HL-60 (cell line): ENCODE data around the gene AK1.

Experiments used
- DNase-seq, 2 experiments: peaks; one replicate each; pipeline ENCODE4 v3.0.0-alpha.2; 2010 to 2020; ENCODE audit warnings: low read depth in 1 of 2, low spot score in 1 of 2
- H3K27ac ChIP-seq: fragments of 250-450 bp; sonication (Bioruptor Pico); replicated peaks from 2 replicates; pipeline ENCODE4 v1.5.1; 2020; ENCODE audit warnings: mild to moderate bottlenecking, moderate library complexity
- H3K27me3 ChIP-seq: fragments of 250-450 bp; sonication (Bioruptor Pico); 2 replicates; pipeline ENCODE4 v1.5.1; 2021; ENCODE audit warnings: mild to moderate bottlenecking, moderate library complexity; ENCODE audit not compliant: insufficient read depth, poor library complexity, severe bottlenecking
- H3K4me3 ChIP-seq: replicated peaks from 2 replicates; pipeline ENCODE4 v1.5.1; 2011; ENCODE audit warnings: mild to moderate bottlenecking, control low read depth, low read length; ENCODE audit not compliant: insufficient read depth
- GABPA ChIP-seq: IDR thresholded peaks from 2 replicates; pipeline ENCODE4 v1.6.1; 2012; ENCODE audit warnings: low read depth
- POLR2AphosphoS5 ChIP-seq: IDR thresholded peaks from 2 replicates; pipeline ENCODE4 v1.6.1; 2012; ENCODE audit warnings: low read depth
- SPI1 ChIP-seq: IDR thresholded peaks from 2 replicates; pipeline ENCODE4 v1.6.1; 2012; ENCODE audit warnings: low read depth, mild to moderate bottlenecking, borderline replicate concordance
- TF ChIP-seq, protein P1 (sequence below): IDR thresholded peaks from one replicate; pipeline ENCODE4 v1.5.1; 2011; ENCODE audit warnings: low read length, control low read depth, inconsistent platforms; ENCODE audit not compliant: insufficient read depth
- TF ChIP-seq, protein P2 (sequence below): IDR thresholded peaks from 2 replicates; pipeline ENCODE4 v1.6.1; 2012; ENCODE audit warnings: low read depth; ENCODE audit not compliant: insufficient replicate concordance

AK1 gene

DNA sequence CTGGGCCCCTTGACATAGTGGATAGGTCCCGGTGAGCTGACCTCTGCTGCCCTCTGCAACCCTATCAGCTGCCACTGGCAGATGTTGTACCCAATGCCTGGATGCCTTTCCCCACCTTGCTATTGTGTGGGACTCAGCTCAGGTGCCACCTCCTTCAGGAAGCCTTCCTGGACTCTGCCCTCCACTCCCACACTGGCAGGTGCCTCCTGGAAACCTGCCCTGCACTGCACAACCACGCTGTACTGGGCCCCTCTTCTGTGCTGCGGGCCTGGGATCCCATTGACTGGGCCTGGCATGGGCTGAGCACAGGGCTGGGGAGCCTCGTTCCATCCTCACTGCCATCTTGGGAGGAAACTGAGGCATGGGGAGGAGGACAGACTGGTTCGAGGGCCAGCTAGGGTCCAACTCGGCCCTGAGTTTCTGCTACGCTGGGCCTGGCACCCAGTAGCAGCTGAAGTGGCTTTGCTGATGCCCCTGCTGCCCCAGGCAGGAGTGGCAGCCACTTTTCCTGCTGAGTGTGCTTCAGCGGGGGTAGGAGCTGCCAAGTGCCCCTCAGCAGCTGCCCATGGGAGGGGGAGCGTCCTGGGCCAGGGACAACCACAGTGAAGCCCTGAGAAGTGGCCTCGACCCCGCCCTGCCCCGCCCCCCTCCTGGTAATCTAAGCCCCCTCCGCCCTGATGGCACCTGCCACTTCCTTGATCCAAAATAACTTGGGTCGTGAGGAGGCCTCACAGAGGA, 1.3 kb downstream of the AK1 start:
- no peak for DNase-seq
- TF ChIP-seq, protein P1, sequence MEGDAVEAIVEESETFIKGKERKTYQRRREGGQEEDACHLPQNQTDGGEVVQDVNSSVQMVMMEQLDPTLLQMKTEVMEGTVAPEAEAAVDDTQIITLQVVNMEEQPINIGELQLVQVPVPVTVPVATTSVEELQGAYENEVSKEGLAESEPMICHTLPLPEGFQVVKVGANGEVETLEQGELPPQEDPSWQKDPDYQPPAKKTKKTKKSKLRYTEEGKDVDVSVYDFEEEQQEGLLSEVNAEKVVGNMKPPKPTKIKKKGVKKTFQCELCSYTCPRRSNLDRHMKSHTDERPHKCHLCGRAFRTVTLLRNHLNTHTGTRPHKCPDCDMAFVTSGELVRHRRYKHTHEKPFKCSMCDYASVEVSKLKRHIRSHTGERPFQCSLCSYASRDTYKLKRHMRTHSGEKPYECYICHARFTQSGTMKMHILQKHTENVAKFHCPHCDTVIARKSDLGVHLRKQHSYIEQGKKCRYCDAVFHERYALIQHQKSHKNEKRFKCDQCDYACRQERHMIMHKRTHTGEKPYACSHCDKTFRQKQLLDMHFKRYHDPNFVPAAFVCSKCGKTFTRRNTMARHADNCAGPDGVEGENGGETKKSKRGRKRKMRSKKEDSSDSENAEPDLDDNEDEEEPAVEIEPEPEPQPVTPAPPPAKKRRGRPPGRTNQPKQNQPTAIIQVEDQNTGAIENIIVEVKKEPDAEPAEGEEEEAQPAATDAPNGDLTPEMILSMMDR = no peak
- TF ChIP-seq GABPA (no peak), POLR2AphosphoS5 (no peak)
- TF ChIP-seq, protein P2, sequence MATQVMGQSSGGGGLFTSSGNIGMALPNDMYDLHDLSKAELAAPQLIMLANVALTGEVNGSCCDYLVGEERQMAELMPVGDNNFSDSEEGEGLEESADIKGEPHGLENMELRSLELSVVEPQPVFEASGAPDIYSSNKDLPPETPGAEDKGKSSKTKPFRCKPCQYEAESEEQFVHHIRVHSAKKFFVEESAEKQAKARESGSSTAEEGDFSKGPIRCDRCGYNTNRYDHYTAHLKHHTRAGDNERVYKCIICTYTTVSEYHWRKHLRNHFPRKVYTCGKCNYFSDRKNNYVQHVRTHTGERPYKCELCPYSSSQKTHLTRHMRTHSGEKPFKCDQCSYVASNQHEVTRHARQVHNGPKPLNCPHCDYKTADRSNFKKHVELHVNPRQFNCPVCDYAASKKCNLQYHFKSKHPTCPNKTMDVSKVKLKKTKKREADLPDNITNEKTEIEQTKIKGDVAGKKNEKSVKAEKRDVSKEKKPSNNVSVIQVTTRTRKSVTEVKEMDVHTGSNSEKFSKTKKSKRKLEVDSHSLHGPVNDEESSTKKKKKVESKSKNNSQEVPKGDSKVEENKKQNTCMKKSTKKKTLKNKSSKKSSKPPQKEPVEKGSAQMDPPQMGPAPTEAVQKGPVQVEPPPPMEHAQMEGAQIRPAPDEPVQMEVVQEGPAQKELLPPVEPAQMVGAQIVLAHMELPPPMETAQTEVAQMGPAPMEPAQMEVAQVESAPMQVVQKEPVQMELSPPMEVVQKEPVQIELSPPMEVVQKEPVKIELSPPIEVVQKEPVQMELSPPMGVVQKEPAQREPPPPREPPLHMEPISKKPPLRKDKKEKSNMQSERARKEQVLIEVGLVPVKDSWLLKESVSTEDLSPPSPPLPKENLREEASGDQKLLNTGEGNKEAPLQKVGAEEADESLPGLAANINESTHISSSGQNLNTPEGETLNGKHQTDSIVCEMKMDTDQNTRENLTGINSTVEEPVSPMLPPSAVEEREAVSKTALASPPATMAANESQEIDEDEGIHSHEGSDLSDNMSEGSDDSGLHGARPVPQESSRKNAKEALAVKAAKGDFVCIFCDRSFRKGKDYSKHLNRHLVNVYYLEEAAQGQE = no peak
- H3K27me3 ChIP-seq = no peaks in the 10 kb centered on the region
- no peak overlapping the region for H3K27ac ChIP-seq
- no peak overlapping the region for H3K4me3 ChIP-seq

DNA sequence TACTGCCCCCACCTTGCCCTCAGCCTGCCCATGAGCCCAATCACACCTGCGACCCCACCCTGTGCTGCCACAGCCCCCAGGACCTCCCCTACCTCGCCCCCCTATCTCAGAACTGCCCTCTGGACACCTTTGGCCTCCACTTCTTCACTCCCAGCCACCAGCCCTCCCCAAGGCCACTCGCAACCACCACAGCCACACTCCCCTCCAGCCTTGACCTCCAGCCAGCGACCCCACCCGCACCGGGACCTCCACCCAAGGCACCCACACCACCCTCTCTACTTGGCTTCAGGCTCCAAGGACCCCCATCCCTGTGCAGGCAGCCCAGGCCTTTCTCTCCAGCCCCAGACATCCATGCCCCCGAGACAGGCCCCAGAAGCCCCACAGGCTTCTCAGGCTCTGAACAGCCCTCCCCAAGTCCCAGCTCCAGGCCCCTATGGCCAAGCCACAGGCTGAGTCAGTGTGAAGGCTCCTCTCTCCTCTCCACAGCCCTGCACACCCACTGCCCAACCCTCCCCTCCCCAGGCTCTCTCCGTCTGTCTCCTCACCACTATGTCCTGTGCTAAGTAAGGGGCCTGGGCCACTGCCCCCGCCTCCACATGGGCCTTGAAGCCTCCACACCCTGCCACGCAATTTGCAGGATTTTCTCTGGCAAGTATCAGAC, 2.0 kb downstream of the AK1 start:
- Histone ChIP-seq H3K4me3 (no peak overlapping the region), H3K27me3 (no peaks in the 10 kb centered on the region), H3K27ac (no peak overlapping the region)
- DNase-seq = no peak
- TF ChIP-seq SPI1 (no peak), GABPA (no peak), POLR2AphosphoS5 (no peak)
- TF ChIP-seq, protein P2 = no peak
- TF ChIP-seq, protein P1 = no peak

DNA sequence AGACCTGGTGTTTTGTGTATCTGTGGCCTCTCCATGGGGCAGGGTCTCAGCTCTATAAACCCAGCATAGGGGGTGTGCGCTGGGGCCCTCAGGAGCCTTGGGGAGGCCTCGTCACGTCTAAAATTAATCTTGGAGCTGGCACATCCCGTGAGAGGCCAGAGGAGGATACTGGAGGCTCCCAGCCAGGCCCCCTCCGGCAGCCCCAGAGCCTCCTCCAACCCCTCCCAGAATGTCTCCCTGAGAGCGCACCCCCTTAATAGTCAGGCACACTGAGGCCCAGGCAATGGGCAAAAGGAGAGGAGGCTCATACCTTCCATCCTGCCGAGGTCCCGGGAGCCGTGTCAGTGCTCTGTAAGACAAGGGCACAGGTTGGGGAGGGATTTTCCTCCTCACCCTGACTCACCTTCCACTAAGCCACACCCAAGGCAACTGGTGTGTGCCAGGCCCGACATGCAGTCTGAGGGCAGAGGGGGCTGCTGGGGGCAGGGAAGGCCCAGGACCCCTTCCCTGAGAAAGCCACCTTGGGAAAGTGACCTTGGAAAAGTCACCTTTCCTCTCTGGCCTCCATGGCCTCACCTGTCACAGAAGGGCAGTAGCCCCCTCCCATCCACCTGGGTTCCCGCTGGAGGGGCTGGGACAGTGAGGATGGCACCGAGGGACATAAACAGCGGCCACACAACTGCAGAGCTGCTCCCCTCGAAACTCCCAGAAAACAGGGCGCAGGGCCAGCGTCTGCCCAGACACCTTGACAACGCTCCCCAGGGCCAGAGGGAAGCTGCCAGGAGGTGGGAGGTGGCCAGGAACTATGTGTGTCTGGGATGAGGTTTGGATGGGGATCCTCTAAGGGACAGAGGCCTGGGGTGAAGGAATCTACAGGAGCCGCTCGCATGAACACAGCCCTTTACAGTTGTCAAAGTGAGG, 2.9 kb downstream of the AK1 start:
- Histone ChIP-seq H3K27me3 (no peaks in the 10 kb centered on the region), H3K4me3 (no peak overlapping the region), H3K27ac (no peak overlapping the region)
- no peak for DNase-seq
- TF ChIP-seq POLR2AphosphoS5 (no peak), GABPA (no peak), SPI1 (no peak)
- TF ChIP-seq, protein P2 = no peak
- TF ChIP-seq, protein P1 = no peak
